Trophoblast cell (in vitro differentiated cells and primary cell): ENCODE results near the gene ACTN4. TPM values are rescaled to one million over a fixed set of nuclear protein-coding genes. Genes with fewer than 3 reads are reported as not detected.
"Not testable (repeated sequence)": the region's sequence is repeated elsewhere in the genome, so short reads cannot be mapped to it uniquely, and the experiment has no call there.

ENCODE experiments used
- DNase-seq, 2 donors: peaks; one replicate each; pipeline ENCODE4 v3.0.0-alpha.2; 2016
- H2AFZ ChIP-seq: 2 replicates; pipeline ENCODE4 v1.6.1; 2013; ENCODE audit warnings: low read length, moderate library complexity, mild to moderate bottlenecking; ENCODE audit not compliant: insufficient read depth, poor library complexity
- H2AK5ac ChIP-seq: 2 replicates; pipeline ENCODE4 v1.6.1; 2013; ENCODE audit warnings: mild to moderate bottlenecking, low read length
- H2BK120ac ChIP-seq: 2 replicates; pipeline ENCODE4 v1.6.1; 2013; ENCODE audit warnings: low read length, mild to moderate bottlenecking, moderate library complexity; ENCODE audit not compliant: insufficient read depth, poor library complexity
- H2BK12ac ChIP-seq: 2 replicates; pipeline ENCODE4 v1.6.1; 2013; ENCODE audit warnings: mild to moderate bottlenecking, low read length, moderate library complexity
- H2BK5ac ChIP-seq: 2 replicates; pipeline ENCODE4 v1.6.1; 2013; ENCODE audit warnings: low read length, low read depth, moderate library complexity, mild to moderate bottlenecking; ENCODE audit not compliant: poor library complexity
- H3K14ac ChIP-seq: 2 replicates; pipeline ENCODE4 v1.6.1; 2013; ENCODE audit warnings: mild to moderate bottlenecking, low read length
- H3K18ac ChIP-seq: 2 replicates; pipeline ENCODE4 v1.6.1; 2013; ENCODE audit warnings: mild to moderate bottlenecking, low read length
- H3K23ac ChIP-seq: 2 replicates; pipeline ENCODE4 v1.6.1; 2013; ENCODE audit warnings: low read length
- H3K27ac ChIP-seq: 2 replicates; pipeline ENCODE4 v1.5.1; 2013; ENCODE audit warnings: low read depth, mild to moderate bottlenecking, inconsistent platforms, low read length, moderate library complexity
- H3K27me3 ChIP-seq: 2 replicates; pipeline ENCODE4 v1.6.1; 2013; ENCODE audit warnings: inconsistent platforms, mild to moderate bottlenecking, low read length, moderate library complexity; ENCODE audit not compliant: insufficient read depth
- H3K36me3 ChIP-seq, 2 experiments: 1 replicate in 1 of 2; 2 replicates in 1 of 2; pipeline ENCODE4 v1.6.1; 2013; ENCODE audit warnings: low read length in 2 of 2, mild to moderate bottlenecking in 2 of 2, moderate library complexity in 1 of 2; ENCODE audit not compliant: insufficient read depth in 2 of 2, control insufficient read depth in 1 of 2
- H3K4ac ChIP-seq: 2 replicates; pipeline ENCODE4 v1.6.1; 2013; ENCODE audit warnings: low read depth, mild to moderate bottlenecking, low read length, moderate library complexity
- H3K4me1 ChIP-seq, 2 experiments: 1 replicate in 1 of 2; 2 replicates in 1 of 2; pipeline ENCODE4 v1.6.1; 2013; ENCODE audit warnings: low read length in 2 of 2, mild to moderate bottlenecking in 2 of 2, moderate library complexity in 1 of 2; ENCODE audit not compliant: insufficient read depth in 2 of 2, control insufficient read depth in 1 of 2
- H3K4me2 ChIP-seq: 2 replicates; pipeline ENCODE4 v1.6.1; 2013; ENCODE audit warnings: inconsistent platforms, mild to moderate bottlenecking, low read length, moderate library complexity
- H3K4me3 ChIP-seq: 2 replicates; pipeline ENCODE4 v1.5.1; 2013; ENCODE audit warnings: mild to moderate bottlenecking, low read depth, low read length, inconsistent platforms
- H3K79me1 ChIP-seq: one replicate; pipeline ENCODE4 v1.6.1; 2013; ENCODE audit warnings: low read length
- H3K79me2 ChIP-seq: 2 replicates; pipeline ENCODE4 v1.6.1; 2013; ENCODE audit warnings: low read length, mild to moderate bottlenecking; ENCODE audit not compliant: control insufficient read depth, insufficient read depth, poor library complexity
- H3K9ac ChIP-seq: 2 replicates; pipeline ENCODE4 v1.6.1; 2013; ENCODE audit warnings: mild to moderate bottlenecking, low read length
- H3K9me3 ChIP-seq: 2 replicates; pipeline ENCODE4 v1.6.1; 2013; ENCODE audit warnings: low read depth, mild to moderate bottlenecking, control low read depth, inconsistent platforms, low read length; ENCODE audit not compliant: insufficient read depth
- H4K12ac ChIP-seq: 2 replicates; pipeline ENCODE4 v1.6.1; 2013; ENCODE audit warnings: low read depth, mild to moderate bottlenecking, low read length, moderate library complexity
- H4K8ac ChIP-seq: 2 replicates; pipeline ENCODE4 v1.6.1; 2013; ENCODE audit warnings: low read depth, mild to moderate bottlenecking, low read length, moderate library complexity
- H4K91ac ChIP-seq: one replicate; pipeline ENCODE4 v1.6.1; 2013; ENCODE audit warnings: low read depth, mild to moderate bottlenecking, low read length, moderate library complexity
- WGBS: extraction: QIAGEN DNeasy Blood & Tissue Kit; methylation state at CpG from one replicate; pipeline ENCODE4 v1.1.7; 2013; ENCODE audit warnings: missing lambda C conversion rate; ENCODE audit not compliant: insufficient read length, insufficient coverage; ENCODE audit errors: extremely low coverage; 5-methylcytosine and 5-hydroxymethylcytosine counted together
- polyA plus RNA-seq: library from polyadenylated mRNA; stranded (reverse); fragments of 200-250 nt; gene quantifications from 2 replicates; pipeline ENCODE4 v1.2.3, GENCODE V29; 2013

The ACTN4 gene
- polyA plus RNA-seq: 442 and 468 TPM in 2 replicates

DNA sequence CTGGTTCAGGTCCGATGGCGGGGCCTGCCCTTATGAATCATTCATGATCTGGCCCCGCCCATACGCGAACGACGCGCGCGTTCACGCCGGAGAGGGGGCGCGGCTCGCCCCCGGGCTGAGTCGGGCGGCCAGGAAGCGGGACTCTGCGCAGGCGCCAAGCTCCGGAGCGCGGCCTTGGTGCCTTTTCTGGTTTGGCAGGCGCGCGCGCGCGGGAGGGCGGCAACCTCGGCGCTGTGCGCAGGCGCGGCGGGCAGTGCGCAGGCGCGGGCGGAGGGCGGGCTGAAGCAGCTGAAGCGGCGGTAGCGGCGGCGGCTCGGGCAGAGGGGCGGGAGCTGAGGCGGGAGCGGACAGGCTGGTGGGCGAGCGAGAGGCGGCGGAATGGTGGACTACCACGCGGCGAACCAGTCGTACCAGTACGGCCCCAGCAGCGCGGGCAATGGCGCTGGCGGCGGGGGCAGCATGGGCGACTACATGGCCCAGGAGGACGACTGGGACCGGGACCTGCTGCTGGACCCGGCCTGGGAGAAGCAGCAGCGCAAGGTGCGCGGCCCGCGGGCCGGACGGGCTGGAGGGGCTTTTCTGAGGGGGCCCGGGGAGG is at the start of gene ACTN4:
Gene ACTN4 (plus strand): TSS at position 282 of the 598 bp plus-strand sequence. CDS start 97 bp downstream, at position 379.
- H2BK5ac ChIP-seq: peak within 1 kb of the TSS; percentile 92
- H3K4me3 ChIP-seq: peak within 1 kb of the TSS; percentile 100
- peak; percentile 96 to 100 for DNase-seq
- H2BK12ac ChIP-seq: peak within 1 kb of the TSS; percentile 42
- peaks cover 1% of the 10 kb centered on the region for H3K9me3 ChIP-seq
- H3K27me3 ChIP-seq: no peaks in the 10 kb centered on the region
- WGBS: no CpG with 5 or more reads among the region's 77 CpGs
- peak within 1 kb of the TSS; percentile 98 for H2AK5ac ChIP-seq
- H3K79me2 ChIP-seq: peaks cover 43% of the 10 kb centered on the region
- H4K8ac ChIP-seq: peak within 1 kb of the TSS; percentile 69
- H3K36me3 ChIP-seq: no peaks in the 10 kb centered on the region
- peak within 1 kb of the TSS; percentile 96 for H3K14ac ChIP-seq
- H3K18ac ChIP-seq: peak within 1 kb of the TSS; percentile 92
- peak within 1 kb of the TSS; percentile 79 for H2BK120ac ChIP-seq
- peak within 1 kb of the TSS; percentile 84 for H3K4me2 ChIP-seq
- peak within 1 kb of the TSS; percentile 48 for H2AFZ ChIP-seq
- peaks cover 35% of the 10 kb centered on the region for H3K79me1 ChIP-seq
- no peak within 1 kb of the TSS for H3K23ac ChIP-seq
- peak within 1 kb of the TSS; percentile 79 for H3K27ac ChIP-seq
- H4K91ac ChIP-seq: peak within 1 kb of the TSS; percentile 89
- H4K12ac ChIP-seq: peak within 1 kb of the TSS; percentile 12
- H3K4ac ChIP-seq: peak within 1 kb of the TSS; percentile 100
- H3K4me1 ChIP-seq: peaks cover 16 to 22% of the 10 kb centered on the region in 2 experiments
- H3K9ac ChIP-seq: peak within 1 kb of the TSS; percentile 100

- Histone ChIP-seq H3K27ac (no peak overlapping the region), H4K8ac (no peak overlapping the region)
- WGBS: no CpG with 5 or more reads among the region's 11 CpGs
Measured at GRCh38 chr19:38599722-38600121, 47.7 kb upstream of the ACTN4 start.

DNA sequence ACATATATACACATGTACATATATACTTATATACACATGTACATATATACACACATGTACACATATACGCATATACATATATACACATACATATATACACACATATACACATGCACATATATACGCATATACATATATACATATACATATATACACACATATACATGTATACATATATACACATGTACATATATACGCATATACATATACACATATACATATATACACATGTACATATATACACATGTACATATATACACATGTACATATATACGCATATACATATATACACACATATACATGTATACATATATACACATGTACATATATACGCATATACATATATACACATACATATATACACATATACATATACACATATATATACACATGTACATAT is 44.6 kb upstream of the ACTN4 start:
- DNase-seq: not testable (repeated sequence)

More at GRCh38 chr19:38599722-38600121, 47.7 kb upstream of the ACTN4 start:
- Histone ChIP-seq H3K4ac (no peak overlapping the region), H3K4me3 (no peak overlapping the region), H3K9me3 (peaks cover 4% of the 10 kb centered on the region), H2BK12ac (no peak overlapping the region), H3K36me3 (no peaks in the 10 kb centered on the region), H2AK5ac (no peak overlapping the region), H3K14ac (no peak overlapping the region), H3K79me1 (no peaks in the 10 kb centered on the region), H2BK5ac (no peak overlapping the region), H2BK120ac (no peak overlapping the region), H3K4me1 (peaks cover 4 to 7% of the 10 kb centered on the region in 2 experiments), H3K23ac (no peak overlapping the region), H3K9ac (no peak overlapping the region), H3K4me2 (no peak overlapping the region), H4K12ac (no peak overlapping the region), H3K27me3 (no peaks in the 10 kb centered on the region), H3K79me2 (no peaks in the 10 kb centered on the region), H4K91ac (no peak overlapping the region), H2AFZ (no peak overlapping the region), H3K18ac (no peak overlapping the region)
- DNase-seq: no peak

DNA sequence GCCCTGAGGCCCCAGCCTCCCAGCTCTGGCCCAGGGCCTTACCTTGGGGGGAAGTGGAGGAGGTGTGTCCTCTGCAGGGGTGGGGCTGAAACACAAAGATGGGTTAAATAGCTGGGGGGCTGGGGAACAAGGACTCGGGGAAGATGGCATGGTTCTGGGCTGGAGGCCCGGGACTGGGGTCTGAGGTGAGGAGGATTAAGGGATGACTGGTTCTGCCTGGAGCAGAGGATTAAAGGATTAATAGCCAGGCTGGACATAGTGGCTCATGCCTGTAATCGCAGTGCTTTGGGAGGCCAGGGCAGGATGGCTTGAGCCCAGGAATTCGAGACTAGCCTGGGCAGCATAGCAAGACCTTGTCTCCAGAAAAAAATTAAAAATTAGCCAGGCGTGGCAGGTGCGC is 41.3 kb upstream of the ACTN4 start:
- no CpG with 5 or more reads among the region's 6 CpGs for WGBS
- no peak overlapping the region for H2BK12ac ChIP-seq
- H3K4me2 ChIP-seq: no peak overlapping the region
- no peak overlapping the region for H4K91ac ChIP-seq
- no peaks in the 10 kb centered on the region for H3K4me1 ChIP-seq
- H2AFZ ChIP-seq: no peak overlapping the region
- DNase-seq: no peak
- H3K9ac ChIP-seq: no peak overlapping the region
- no peak overlapping the region for H3K4me3 ChIP-seq
- H3K36me3 ChIP-seq: no peaks in the 10 kb centered on the region
- no peak overlapping the region for H3K4ac ChIP-seq
- no peaks in the 10 kb centered on the region for H3K79me1 ChIP-seq
- H3K79me2 ChIP-seq: no peaks in the 10 kb centered on the region
- H3K27me3 ChIP-seq: no peaks in the 10 kb centered on the region
- H2BK5ac ChIP-seq: no peak overlapping the region
- H3K23ac ChIP-seq: no peak overlapping the region
- no peak overlapping the region for H2BK120ac ChIP-seq
- peaks cover 3% of the 10 kb centered on the region for H3K9me3 ChIP-seq
- no peak overlapping the region for H3K18ac ChIP-seq
- H3K27ac ChIP-seq: no peak overlapping the region
- H2AK5ac ChIP-seq: no peak overlapping the region
- no peak overlapping the region for H3K14ac ChIP-seq
- H4K12ac ChIP-seq: no peak overlapping the region
- no peak overlapping the region for H4K8ac ChIP-seq

More for the DNA sequence above, 44.6 kb upstream of the ACTN4 start:
- WGBS: no CpG with 5 or more reads among the region's 5 CpGs
- H2BK120ac ChIP-seq, H3K9me3 ChIP-seq, H3K36me3 ChIP-seq, H3K4me3 ChIP-seq, H3K4me2 ChIP-seq, H2AK5ac ChIP-seq, H3K18ac ChIP-seq, H3K4me1 ChIP-seq, H4K8ac ChIP-seq, H2BK5ac ChIP-seq, H3K79me1 ChIP-seq, H3K23ac ChIP-seq, H3K9ac ChIP-seq, H4K12ac ChIP-seq, H3K79me2 ChIP-seq, H3K14ac ChIP-seq, H3K4ac ChIP-seq, H2BK12ac ChIP-seq, H3K27me3 ChIP-seq, H3K27ac ChIP-seq, H4K91ac ChIP-seq, H2AFZ ChIP-seq: not testable (repeated sequence)
